ENCODE results near the gene IL1RAPL2.

- no peak for TF ChIP-seq CTCF (IDR thresholded peaks at IDR 0.05)
- TF ChIP-seq RFX5 (IDR thresholded peaks at IDR 0.05): no peak
- TF ChIP-seq POLR2A (IDR thresholded peaks at IDR 0.05; ENCODE audit: low read length): no peak
- no peak for TF ChIP-seq REST (IDR thresholded peaks at IDR 0.05)
Observed at GRCh38 chrX:104795804-104796203, 229.8 kb downstream of the IL1RAPL2 start.
